ENCODE measurements around the gene RALGPS1.

- TF ChIP-seq CTCF (IDR thresholded peaks at IDR 0.05; ENCODE audit: low read length) (peak; percentile 20; the same call in 1 of the 2 replicates), EZH2phosphoT487 (IDR thresholded peaks at IDR 0.05; ENCODE audit: low read length) (no peak), EZH2 (optimal IDR thresholded peaks at IDR 0.05; ENCODE audit: low read depth, low read length) (no peak)
Observed at GRCh38 chr9:126893079-126893478, 21.5 kb upstream of the RALGPS1 start.
